Measurements from ENCODE around the gene TRIM27.

GRCh38 chr6:28863604-28864325 is 60.0 kb downstream of the TRIM27 start:
- TF ChIP-seq CTCF (IDR thresholded peaks at IDR 0.05; ENCODE audit: poor library complexity, severe bottlenecking) (no peak), EZH2 (IDR thresholded peaks at IDR 0.05; ENCODE audit: borderline replicate concordance, insufficient read depth, low read length, poor library complexity, severe bottlenecking) (no peak), REST (IDR thresholded peaks at IDR 0.05; ENCODE audit: borderline replicate concordance) (peak; percentile 20), TAF1 (IDR thresholded peaks at IDR 0.05; ENCODE audit: low read depth) (peak; percentile 63)
